ENCODE data around the gene FBXW9.

DNA sequence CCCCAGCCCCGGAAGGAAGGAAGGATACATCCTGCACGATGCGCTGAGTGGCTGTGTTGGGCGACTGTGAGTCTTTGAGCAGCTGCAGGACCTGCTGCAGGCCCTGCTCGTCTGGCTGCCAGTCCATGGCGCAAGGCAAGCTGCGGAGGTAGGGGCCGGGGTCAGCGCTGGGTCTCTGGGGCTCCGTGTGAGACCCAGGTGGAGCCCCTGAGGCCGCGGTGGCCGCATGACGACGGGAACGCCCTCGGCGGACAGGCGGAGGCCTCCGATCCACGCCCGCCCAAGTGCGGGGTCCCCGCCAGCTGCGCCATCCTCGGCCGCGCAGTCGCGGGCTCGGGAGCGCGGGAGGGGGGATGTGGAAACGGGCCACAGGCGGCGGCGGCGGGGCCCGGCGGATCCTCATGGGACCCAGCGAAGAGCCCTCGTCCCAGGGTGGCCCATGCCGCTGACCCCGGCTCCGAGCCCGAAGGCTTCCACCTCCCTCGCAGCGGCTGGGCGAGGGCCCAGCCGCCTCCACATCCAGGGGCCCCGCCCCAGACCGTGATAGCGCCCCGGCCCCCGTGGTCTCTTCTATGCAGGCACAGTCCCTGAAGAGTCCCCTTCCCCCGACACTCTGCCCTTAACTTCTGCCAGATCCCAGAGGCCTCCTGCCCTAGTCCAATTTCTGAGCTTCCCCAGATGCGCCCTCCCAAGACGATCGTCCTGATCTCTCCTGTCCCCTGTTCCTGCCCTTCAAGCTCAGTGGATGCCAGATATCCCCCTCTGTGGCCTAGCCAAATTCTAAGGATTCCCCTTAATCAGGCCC is 24.6 kb upstream of the FBXW9 start:
- TF ChIP-seq CTCF (IDR thresholded peaks at IDR 0.05), result no peak
- TF ChIP-seq ZFX (IDR thresholded peaks at IDR 0.05; ENCODE audit: borderline replicate concordance), result no peak
